Measurements from ENCODE around the gene GALNT9. TPM values are rescaled to one million over a fixed set of nuclear protein-coding genes. Genes with fewer than 3 reads are reported as not detected.

GALNT9 gene
- total and polyA plus RNA-seq, 2 donors (not counting 1 experiment from before 2014, with no cell fraction given) = 0.71 to 2.4 TPM

GRCh38 chr12:132258543-132258942 lies 70.8 kb downstream of the GALNT9 start:
- Histone ChIP-seq H3K27ac (ENCODE audit: low read length in 2 of 2) (no peak overlapping the region), H2AFZ (ENCODE audit: insufficient read depth, low read depth, low read length, poor library complexity, severe bottlenecking) (no peak overlapping the region), H4K20me1 (ENCODE audit: control insufficient read depth, insufficient read depth, low read length, poor library complexity, severe bottlenecking) (no peaks in the 10 kb centered on the region), H3K4me1 (ENCODE audit: control insufficient read depth in 2 of 2, insufficient read depth in 2 of 2, low read length in 2 of 2) (peaks cover 0 to 18% of the 10 kb centered on the region in 2 donors), H3K27me3 (replicated peaks in 1 of 4; ENCODE audit: control extremely low read depth in 1 of 4, control insufficient read depth in 3 of 4, insufficient read depth in 4 of 4, low read length in 3 of 4) (no peaks in the 10 kb centered on the region), H3K4me2 (replicated peaks; ENCODE audit: low read depth, low read length, poor library complexity, severe bottlenecking) (no peak overlapping the region), H3K9me3 (ENCODE audit: control extremely low read depth in 1 of 3, control insufficient read depth in 2 of 3, insufficient read depth in 1 of 3, low read length in 2 of 3) (peaks cover 0 to 3% (median 0%) of the 10 kb centered on the region in 3 donors), H3K4me3 (ENCODE audit: control extremely low read depth in 1 of 5, extremely low read depth in 1 of 5, insufficient read depth in 1 of 5, low read depth in 2 of 5, low read length in 4 of 5) (no peak overlapping the region), H3K36me3 (replicated peaks in 1 of 2; ENCODE audit: control extremely low read depth in 1 of 2, control insufficient read depth in 1 of 2, extremely low read depth in 1 of 2, insufficient read depth in 2 of 2, low read length in 1 of 2) (no peaks in the 10 kb centered on the region), H3K9ac (ENCODE audit: low read length) (no peak overlapping the region), H3K79me2 (ENCODE audit: control insufficient read depth, insufficient read depth, low read length) (no peaks in the 10 kb centered on the region)
- Mint-ChIP-seq H3K27ac (no peak overlapping the region), H3K27me3 (peaks cover 2% of the 10 kb centered on the region), H3K4me1 (no peaks in the 10 kb centered on the region), H3K4me3 (no peak overlapping the region), H3K9me3 (ENCODE audit: insufficient read depth) (no peaks in the 10 kb centered on the region)
- intact Hi-C loops (cut with micrococcal nuclease) = no loop called here
- no peak for TF ChIP-seq CTCF (IDR thresholded peaks at IDR 0.05)
- TF ChIP-seq EZH2 (IDR thresholded peaks at IDR 0.05; ENCODE audit: borderline replicate concordance, insufficient read depth, low read depth, low read length, poor library complexity, severe bottlenecking) = no peak
- DNase-seq (no peak), ATAC-seq (ENCODE audit: low read depth) (no peak)
- WGBS (ENCODE audit: insufficient coverage) = 93% methylated on average over 14 of the region's 17 CpGs
- CTCF ChIA-PET = no interaction called here
- POLR2A ChIA-PET = no interaction called here

GRCh38 chr12:132257955-132258490 lies 71.4 kb downstream of the GALNT9 start:
- Mint-ChIP-seq H3K9me3 (ENCODE audit: insufficient read depth) (no peaks in the 10 kb centered on the region), H3K27me3 (peaks cover 2% of the 10 kb centered on the region), H3K4me1 (no peaks in the 10 kb centered on the region), H3K27ac (no peak overlapping the region), H3K4me3 (no peak overlapping the region)
- Histone ChIP-seq H3K36me3 (replicated peaks in 1 of 2; ENCODE audit: control extremely low read depth in 1 of 2, control insufficient read depth in 1 of 2, extremely low read depth in 1 of 2, insufficient read depth in 2 of 2, low read length in 1 of 2) (no peaks in the 10 kb centered on the region), H3K9ac (ENCODE audit: low read length) (no peak overlapping the region), H3K9me3 (ENCODE audit: control extremely low read depth in 1 of 3, control insufficient read depth in 2 of 3, insufficient read depth in 1 of 3, low read length in 2 of 3) (peaks cover 0 to 3% (median 0%) of the 10 kb centered on the region in 3 donors), H3K4me1 (ENCODE audit: control insufficient read depth in 2 of 2, insufficient read depth in 2 of 2, low read length in 2 of 2) (peaks cover 0 to 13% of the 10 kb centered on the region in 2 donors), H3K79me2 (ENCODE audit: control insufficient read depth, insufficient read depth, low read length) (no peaks in the 10 kb centered on the region), H3K27ac (ENCODE audit: low read length in 2 of 2) (no peak overlapping the region), H3K4me2 (replicated peaks; ENCODE audit: low read depth, low read length, poor library complexity, severe bottlenecking) (no peak overlapping the region), H3K27me3 (replicated peaks in 1 of 4; ENCODE audit: control extremely low read depth in 1 of 4, control insufficient read depth in 3 of 4, insufficient read depth in 4 of 4, low read length in 3 of 4) (no peaks in the 10 kb centered on the region), H3K4me3 (ENCODE audit: control extremely low read depth in 1 of 5, extremely low read depth in 1 of 5, insufficient read depth in 1 of 5, low read depth in 2 of 5, low read length in 4 of 5) (no peak overlapping the region), H4K20me1 (ENCODE audit: control insufficient read depth, insufficient read depth, low read length, poor library complexity, severe bottlenecking) (no peaks in the 10 kb centered on the region), H2AFZ (ENCODE audit: insufficient read depth, low read depth, low read length, poor library complexity, severe bottlenecking) (no peak overlapping the region)
- WGBS (ENCODE audit: insufficient coverage) = 92% methylated on average over 14 of the region's 17 CpGs
- DNase-seq (no peak), ATAC-seq (ENCODE audit: low read depth) (no peak)
- intact Hi-C loops (cut with micrococcal nuclease) = no loop called here
- CTCF ChIA-PET = no interaction called here
- TF ChIP-seq CTCF (IDR thresholded peaks at IDR 0.05) (no peak), EZH2 (IDR thresholded peaks at IDR 0.05; ENCODE audit: borderline replicate concordance, insufficient read depth, low read depth, low read length, poor library complexity, severe bottlenecking) (no peak)
- POLR2A ChIA-PET = no interaction called here

All from B cell (primary cell).